K562 (cell line): Measurements from ENCODE around the gene HAL. TPM values are rescaled to one million over a fixed set of nuclear protein-coding genes. Genes with fewer than 3 reads are reported as not detected.

Experiments used
- NFXL1 ChIP-seq: fragments of 450-650 bp; formaldehyde crosslinking; IDR thresholded peaks from 2 replicates; pipeline ENCODE4 v1.4.0; 2021; ENCODE audit warnings: mild to moderate bottlenecking
- SAFB2 ChIP-seq: fragments of 200-400 bp; formaldehyde crosslinking; IDR thresholded peaks from 2 replicates; pipeline ENCODE4 v1.6.1; 2018; ENCODE audit warnings: borderline replicate concordance, low read length, low read depth, moderate library complexity; ENCODE audit not compliant: severe bottlenecking
- ZC3H4 ChIP-seq: sonication (generic); formaldehyde crosslinking; IDR thresholded peaks from 2 replicates; pipeline ENCODE4 v1.9.0; 2021; ENCODE audit warnings: missing genetic modification reagents, borderline replicate concordance
- polyA plus RNA-seq, 8 experiments: library from polyadenylated mRNA; depleted of rRNA in 4 of 8; stranded (reverse) in 5 of 8; unstranded in 3 of 8; fragments of >200 nt; fragmentation: Nextera tagmentation in 2 of 8; fragmentation: Illumina TruSeq in 1 of 8; extraction: Ambion mirVana in 2 of 8; extraction: Trizol in 1 of 8; gene quantifications; 2 replicates each; pipeline versions ENCODE4 v1.2.1 to v1.2.3, GENCODE V29; 2011 to 2014; ENCODE audit warnings: inconsistent platforms in 1 of 8, missing spikeins in 1 of 8
- total RNA-seq, 7 experiments: library from RNA; depleted of rRNA in 6 of 7; stranded (reverse); fragments of >200 nt in 6 of 7; fragmentation: Illumina TruSeq in 2 of 7; extraction: Trizol in 2 of 7; gene quantifications; 2 replicates each; pipeline versions ENCODE4 v1.2.1 to v1.2.3, GENCODE V29; 2011 to 2021; ENCODE audit warnings: low replicate concordance in 1 of 7
- TF ChIP-seq, protein P1 (sequence below): fragments of 200-600 bp; sonication (generic); IDR thresholded peaks from one replicate; pipeline ENCODE4 v1.6.1; 2012; ENCODE audit warnings: mild to moderate bottlenecking, low read depth, low read length, inconsistent platforms
- TF ChIP-seq, protein P2 (sequence below): fragments of 250-450 bp; sonication (Bioruptor Pico); IDR thresholded peaks from 2 replicates; pipeline ENCODE4 v1.8.0; 2021; ENCODE audit warnings: mild to moderate bottlenecking, moderate library complexity
- TF ChIP-seq, protein P3 (sequence below): sonication (generic); formaldehyde crosslinking; IDR thresholded peaks from 2 replicates; pipeline ENCODE4 v1.8.0; 2023; ENCODE audit warnings: missing genetic modification reagents, mild to moderate bottlenecking, borderline replicate concordance

Gene HAL
- total and polyA plus RNA-seq, 9 of the 15 experiments (the other 6 are each of a cell fraction or from before 2014, with no cell fraction given) = 0.03 to 0.36 (median 0.20) TPM; not detected in 4

DNA sequence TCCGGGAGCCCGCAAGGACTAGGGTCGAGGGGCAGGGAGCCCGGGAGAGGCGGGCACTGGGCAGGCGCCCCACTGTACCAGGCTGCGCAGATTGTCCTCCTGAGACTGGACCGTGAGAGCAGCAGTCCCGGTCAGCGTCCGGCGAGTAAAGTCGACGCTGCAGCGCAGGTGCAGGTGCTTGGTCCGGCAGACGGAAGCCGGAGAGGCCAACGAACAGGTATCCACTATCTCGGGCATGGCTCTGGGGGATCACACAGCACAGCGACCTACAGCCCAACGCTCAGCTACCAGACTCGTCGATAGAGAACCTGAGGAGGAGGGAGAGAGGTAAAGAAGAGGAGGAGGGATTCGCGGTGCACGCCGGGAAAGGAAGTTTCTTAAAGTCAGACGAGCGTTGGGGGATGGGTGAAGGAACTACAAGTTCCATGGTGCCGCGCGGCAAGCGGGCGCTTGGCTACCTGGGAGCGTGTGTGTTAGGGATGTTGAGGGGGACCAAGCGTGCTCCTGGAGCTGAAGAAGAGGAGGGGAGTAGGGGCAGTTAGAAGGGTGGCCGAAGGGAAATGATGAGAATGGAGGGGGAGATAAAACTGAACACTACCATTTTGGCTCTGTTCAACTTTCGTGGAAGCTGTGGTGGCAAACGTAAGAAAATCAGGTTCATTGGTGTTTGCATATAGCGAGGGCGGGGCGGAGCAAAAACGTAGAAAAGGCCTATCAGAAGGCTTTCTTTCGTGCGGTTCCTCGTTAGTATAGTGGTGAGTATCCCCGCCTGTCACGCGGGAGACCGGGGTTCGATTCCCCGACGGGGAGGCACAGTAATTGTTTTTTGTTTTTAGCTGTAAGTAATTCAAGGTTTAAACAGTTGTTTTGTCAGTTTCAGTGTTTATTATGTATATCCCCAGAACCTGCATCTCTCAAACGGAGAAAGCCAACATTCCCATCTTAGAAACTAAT is 39.4 kb upstream of the HAL start, which contains the start of gene LTA4H (continued):
- TF ChIP-seq, protein P1, sequence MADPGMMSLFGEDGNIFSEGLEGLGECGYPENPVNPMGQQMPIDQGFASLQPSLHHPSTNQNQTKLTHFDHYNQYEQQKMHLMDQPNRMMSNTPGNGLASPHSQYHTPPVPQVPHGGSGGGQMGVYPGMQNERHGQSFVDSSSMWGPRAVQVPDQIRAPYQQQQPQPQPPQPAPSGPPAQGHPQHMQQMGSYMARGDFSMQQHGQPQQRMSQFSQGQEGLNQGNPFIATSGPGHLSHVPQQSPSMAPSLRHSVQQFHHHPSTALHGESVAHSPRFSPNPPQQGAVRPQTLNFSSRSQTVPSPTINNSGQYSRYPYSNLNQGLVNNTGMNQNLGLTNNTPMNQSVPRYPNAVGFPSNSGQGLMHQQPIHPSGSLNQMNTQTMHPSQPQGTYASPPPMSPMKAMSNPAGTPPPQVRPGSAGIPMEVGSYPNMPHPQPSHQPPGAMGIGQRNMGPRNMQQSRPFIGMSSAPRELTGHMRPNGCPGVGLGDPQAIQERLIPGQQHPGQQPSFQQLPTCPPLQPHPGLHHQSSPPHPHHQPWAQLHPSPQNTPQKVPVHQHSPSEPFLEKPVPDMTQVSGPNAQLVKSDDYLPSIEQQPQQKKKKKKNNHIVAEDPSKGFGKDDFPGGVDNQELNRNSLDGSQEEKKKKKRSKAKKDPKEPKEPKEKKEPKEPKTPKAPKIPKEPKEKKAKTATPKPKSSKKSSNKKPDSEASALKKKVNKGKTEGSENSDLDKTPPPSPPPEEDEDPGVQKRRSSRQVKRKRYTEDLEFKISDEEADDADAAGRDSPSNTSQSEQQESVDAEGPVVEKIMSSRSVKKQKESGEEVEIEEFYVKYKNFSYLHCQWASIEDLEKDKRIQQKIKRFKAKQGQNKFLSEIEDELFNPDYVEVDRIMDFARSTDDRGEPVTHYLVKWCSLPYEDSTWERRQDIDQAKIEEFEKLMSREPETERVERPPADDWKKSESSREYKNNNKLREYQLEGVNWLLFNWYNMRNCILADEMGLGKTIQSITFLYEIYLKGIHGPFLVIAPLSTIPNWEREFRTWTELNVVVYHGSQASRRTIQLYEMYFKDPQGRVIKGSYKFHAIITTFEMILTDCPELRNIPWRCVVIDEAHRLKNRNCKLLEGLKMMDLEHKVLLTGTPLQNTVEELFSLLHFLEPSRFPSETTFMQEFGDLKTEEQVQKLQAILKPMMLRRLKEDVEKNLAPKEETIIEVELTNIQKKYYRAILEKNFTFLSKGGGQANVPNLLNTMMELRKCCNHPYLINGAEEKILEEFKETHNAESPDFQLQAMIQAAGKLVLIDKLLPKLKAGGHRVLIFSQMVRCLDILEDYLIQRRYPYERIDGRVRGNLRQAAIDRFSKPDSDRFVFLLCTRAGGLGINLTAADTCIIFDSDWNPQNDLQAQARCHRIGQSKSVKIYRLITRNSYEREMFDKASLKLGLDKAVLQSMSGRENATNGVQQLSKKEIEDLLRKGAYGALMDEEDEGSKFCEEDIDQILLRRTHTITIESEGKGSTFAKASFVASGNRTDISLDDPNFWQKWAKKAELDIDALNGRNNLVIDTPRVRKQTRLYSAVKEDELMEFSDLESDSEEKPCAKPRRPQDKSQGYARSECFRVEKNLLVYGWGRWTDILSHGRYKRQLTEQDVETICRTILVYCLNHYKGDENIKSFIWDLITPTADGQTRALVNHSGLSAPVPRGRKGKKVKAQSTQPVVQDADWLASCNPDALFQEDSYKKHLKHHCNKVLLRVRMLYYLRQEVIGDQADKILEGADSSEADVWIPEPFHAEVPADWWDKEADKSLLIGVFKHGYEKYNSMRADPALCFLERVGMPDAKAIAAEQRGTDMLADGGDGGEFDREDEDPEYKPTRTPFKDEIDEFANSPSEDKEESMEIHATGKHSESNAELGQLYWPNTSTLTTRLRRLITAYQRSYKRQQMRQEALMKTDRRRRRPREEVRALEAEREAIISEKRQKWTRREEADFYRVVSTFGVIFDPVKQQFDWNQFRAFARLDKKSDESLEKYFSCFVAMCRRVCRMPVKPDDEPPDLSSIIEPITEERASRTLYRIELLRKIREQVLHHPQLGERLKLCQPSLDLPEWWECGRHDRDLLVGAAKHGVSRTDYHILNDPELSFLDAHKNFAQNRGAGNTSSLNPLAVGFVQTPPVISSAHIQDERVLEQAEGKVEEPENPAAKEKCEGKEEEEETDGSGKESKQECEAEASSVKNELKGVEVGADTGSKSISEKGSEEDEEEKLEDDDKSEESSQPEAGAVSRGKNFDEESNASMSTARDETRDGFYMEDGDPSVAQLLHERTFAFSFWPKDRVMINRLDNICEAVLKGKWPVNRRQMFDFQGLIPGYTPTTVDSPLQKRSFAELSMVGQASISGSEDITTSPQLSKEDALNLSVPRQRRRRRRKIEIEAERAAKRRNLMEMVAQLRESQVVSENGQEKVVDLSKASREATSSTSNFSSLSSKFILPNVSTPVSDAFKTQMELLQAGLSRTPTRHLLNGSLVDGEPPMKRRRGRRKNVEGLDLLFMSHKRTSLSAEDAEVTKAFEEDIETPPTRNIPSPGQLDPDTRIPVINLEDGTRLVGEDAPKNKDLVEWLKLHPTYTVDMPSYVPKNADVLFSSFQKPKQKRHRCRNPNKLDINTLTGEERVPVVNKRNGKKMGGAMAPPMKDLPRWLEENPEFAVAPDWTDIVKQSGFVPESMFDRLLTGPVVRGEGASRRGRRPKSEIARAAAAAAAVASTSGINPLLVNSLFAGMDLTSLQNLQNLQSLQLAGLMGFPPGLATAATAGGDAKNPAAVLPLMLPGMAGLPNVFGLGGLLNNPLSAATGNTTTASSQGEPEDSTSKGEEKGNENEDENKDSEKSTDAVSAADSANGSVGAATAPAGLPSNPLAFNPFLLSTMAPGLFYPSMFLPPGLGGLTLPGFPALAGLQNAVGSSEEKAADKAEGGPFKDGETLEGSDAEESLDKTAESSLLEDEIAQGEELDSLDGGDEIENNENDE = no peak
- TF ChIP-seq SAFB2 = no peak
- no peak for TF ChIP-seq NFXL1
- TF ChIP-seq, protein P2, sequence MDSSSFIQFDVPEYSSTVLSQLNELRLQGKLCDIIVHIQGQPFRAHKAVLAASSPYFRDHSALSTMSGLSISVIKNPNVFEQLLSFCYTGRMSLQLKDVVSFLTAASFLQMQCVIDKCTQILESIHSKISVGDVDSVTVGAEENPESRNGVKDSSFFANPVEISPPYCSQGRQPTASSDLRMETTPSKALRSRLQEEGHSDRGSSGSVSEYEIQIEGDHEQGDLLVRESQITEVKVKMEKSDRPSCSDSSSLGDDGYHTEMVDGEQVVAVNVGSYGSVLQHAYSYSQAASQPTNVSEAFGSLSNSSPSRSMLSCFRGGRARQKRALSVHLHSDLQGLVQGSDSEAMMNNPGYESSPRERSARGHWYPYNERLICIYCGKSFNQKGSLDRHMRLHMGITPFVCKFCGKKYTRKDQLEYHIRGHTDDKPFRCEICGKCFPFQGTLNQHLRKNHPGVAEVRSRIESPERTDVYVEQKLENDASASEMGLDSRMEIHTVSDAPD = no peak
- TF ChIP-seq, protein P3, sequence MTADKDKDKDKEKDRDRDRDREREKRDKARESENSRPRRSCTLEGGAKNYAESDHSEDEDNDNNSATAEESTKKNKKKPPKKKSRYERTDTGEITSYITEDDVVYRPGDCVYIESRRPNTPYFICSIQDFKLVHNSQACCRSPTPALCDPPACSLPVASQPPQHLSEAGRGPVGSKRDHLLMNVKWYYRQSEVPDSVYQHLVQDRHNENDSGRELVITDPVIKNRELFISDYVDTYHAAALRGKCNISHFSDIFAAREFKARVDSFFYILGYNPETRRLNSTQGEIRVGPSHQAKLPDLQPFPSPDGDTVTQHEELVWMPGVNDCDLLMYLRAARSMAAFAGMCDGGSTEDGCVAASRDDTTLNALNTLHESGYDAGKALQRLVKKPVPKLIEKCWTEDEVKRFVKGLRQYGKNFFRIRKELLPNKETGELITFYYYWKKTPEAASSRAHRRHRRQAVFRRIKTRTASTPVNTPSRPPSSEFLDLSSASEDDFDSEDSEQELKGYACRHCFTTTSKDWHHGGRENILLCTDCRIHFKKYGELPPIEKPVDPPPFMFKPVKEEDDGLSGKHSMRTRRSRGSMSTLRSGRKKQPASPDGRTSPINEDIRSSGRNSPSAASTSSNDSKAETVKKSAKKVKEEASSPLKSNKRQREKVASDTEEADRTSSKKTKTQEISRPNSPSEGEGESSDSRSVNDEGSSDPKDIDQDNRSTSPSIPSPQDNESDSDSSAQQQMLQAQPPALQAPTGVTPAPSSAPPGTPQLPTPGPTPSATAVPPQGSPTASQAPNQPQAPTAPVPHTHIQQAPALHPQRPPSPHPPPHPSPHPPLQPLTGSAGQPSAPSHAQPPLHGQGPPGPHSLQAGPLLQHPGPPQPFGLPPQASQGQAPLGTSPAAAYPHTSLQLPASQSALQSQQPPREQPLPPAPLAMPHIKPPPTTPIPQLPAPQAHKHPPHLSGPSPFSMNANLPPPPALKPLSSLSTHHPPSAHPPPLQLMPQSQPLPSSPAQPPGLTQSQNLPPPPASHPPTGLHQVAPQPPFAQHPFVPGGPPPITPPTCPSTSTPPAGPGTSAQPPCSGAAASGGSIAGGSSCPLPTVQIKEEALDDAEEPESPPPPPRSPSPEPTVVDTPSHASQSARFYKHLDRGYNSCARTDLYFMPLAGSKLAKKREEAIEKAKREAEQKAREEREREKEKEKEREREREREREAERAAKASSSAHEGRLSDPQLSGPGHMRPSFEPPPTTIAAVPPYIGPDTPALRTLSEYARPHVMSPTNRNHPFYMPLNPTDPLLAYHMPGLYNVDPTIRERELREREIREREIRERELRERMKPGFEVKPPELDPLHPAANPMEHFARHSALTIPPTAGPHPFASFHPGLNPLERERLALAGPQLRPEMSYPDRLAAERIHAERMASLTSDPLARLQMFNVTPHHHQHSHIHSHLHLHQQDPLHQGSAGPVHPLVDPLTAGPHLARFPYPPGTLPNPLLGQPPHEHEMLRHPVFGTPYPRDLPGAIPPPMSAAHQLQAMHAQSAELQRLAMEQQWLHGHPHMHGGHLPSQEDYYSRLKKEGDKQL = no peak
- TF ChIP-seq ZC3H4 (CRISPR knock-in tag) = no peak
